ENCODE results near the gene GLYATL1B. TPM values are rescaled to one million over a fixed set of nuclear protein-coding genes. Genes with fewer than 3 reads are reported as not detected.

GLYATL1B gene
- total and polyA plus RNA-seq, 2 of the 4 experiments (the other 2 are of a cell fraction): not detected

DNA sequence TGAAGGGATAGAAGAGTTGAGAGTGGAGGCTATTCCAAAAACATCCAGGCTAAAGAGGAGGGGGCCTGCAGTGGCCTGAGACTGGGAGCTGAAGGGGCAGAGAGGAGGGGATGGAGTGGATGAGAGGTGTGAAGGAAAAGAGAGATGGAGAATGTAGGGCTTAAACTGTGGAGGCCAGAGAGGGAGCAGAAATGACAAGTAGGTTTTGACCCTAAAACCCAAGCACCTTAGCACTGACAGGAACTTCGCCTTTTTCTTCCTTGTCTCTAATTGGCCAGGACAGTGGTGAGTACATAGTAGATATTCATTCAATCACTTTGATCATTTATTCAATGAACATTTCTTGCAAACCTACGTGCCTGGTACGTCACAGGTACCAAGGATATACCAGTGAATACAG is 28.2 kb downstream of the GLYATL1B start:
- no peak overlapping the region for H3K18ac ChIP-seq (ENCODE audit: low read depth, low read length)
- no peak overlapping the region for H3K27ac ChIP-seq (ENCODE audit: insufficient read depth, low read length)
- no peak overlapping the region for H2AK5ac ChIP-seq (ENCODE audit: low read depth, low read length)
- H3K9me3 ChIP-seq (ENCODE audit: control insufficient read depth, insufficient read depth, low read length): peaks cover 12% of the 10 kb centered on the region
- no peak overlapping the region for H3K14ac ChIP-seq (replicated peaks; ENCODE audit: low read depth, low read length)
- dilution Hi-C loops (cut with HindIII; ENCODE audit: low sequenced_read_pairs, unreplicated experiment): no loop called here
- no peak overlapping the region for H2BK5ac ChIP-seq (ENCODE audit: low read depth, low read length, poor library complexity, severe bottlenecking)
- H4K8ac ChIP-seq (ENCODE audit: low read depth in 2 of 2, low read length in 2 of 2): no peak overlapping the region
- no CpG with 5 or more reads among the region's 3 CpGs for WGBS, 2 experiments (ENCODE audit: extremely low coverage in 2 of 2, insufficient read length in 1 of 2)
- in situ Hi-C loops (cut with MboI; ENCODE audit: low sequenced_read_pairs): no loop called here
- H3K4me3 ChIP-seq (ENCODE audit: insufficient read depth, low read depth, low read length): no peak overlapping the region
- H4K5ac ChIP-seq (ENCODE audit: low read depth, low read length): no peak overlapping the region
- DNase-seq (no peak), ATAC-seq (ENCODE audit: low read depth) (no peak)
- no peak overlapping the region for H3K4me2 ChIP-seq (ENCODE audit: low read depth, low read length)
- no peak overlapping the region for H2BK120ac ChIP-seq (ENCODE audit: low read depth, low read length)
- no peak overlapping the region for H4K91ac ChIP-seq (ENCODE audit: insufficient read depth, low read depth, low read length)
- H3K4me1 ChIP-seq (ENCODE audit: control insufficient read depth, insufficient read depth, low read length): no peaks in the 10 kb centered on the region
- no peaks in the 10 kb centered on the region for H3K27me3 ChIP-seq (ENCODE audit: control insufficient read depth, insufficient read depth, low read length)
- no peak overlapping the region for H3K56ac ChIP-seq (ENCODE audit: extremely low read depth, insufficient read depth, low read length)
- ChIA-PET CTCF (no interaction called here), POLR2A (ENCODE audit: unreplicated experiment) (no interaction called here)
- TF ChIP-seq FOS (IDR thresholded peaks at IDR 0.05; ENCODE audit: low read depth, low read length) (no peak), BHLHE40 (IDR thresholded peaks at IDR 0.05; ENCODE audit: low read depth, low read length) (no peak), MAZ (IDR thresholded peaks at IDR 0.05; ENCODE audit: borderline replicate concordance, low read depth, low read length) (no peak), RCOR1 (IDR thresholded peaks at IDR 0.05; ENCODE audit: insufficient replicate concordance, low read length) (no peak), NFE2L2 (IDR thresholded peaks at IDR 0.05; ENCODE audit: low read depth, low read length) (no peak), CEBPB (IDR thresholded peaks at IDR 0.05; ENCODE audit: low read depth, low read length) (no peak)
- intact Hi-C loops (cut with micrococcal nuclease): no loop called here
- no peaks in the 10 kb centered on the region for H3K9me1 ChIP-seq (ENCODE audit: insufficient read depth, low read length)
- H2BK15ac ChIP-seq (ENCODE audit: low read depth, low read length): no peak overlapping the region
- no peak overlapping the region for H2AFZ ChIP-seq (replicated peaks; ENCODE audit: low read length, poor library complexity)
- no TSS peak for BruUV-seq (replicated peaks)
- peaks cover 0 to 2% of the 10 kb centered on the region in 2 experiments; a peak in 2 of 4 replicates for H3K79me1 ChIP-seq (ENCODE audit: low read depth in 1 of 2, low read length in 2 of 2)
- no peak overlapping the region for H3K9ac ChIP-seq (ENCODE audit: low read depth, low read length)
- no peak overlapping the region; the same call in 1 of the 2 replicates for H3K23ac ChIP-seq (ENCODE audit: low read depth, low read length)
- no peak overlapping the region for H2AK9ac ChIP-seq (replicated peaks; ENCODE audit: low read depth, low read length, poor library complexity)
- no peak overlapping the region for H3K4ac ChIP-seq (ENCODE audit: low read depth, low read length)
- no peaks in the 10 kb centered on the region for H4K20me1 ChIP-seq (ENCODE audit: insufficient read depth, low read length)
- H3K36me3 ChIP-seq (ENCODE audit: control insufficient read depth, insufficient read depth, low read length): peaks cover 6% of the 10 kb centered on the region; the same call in 1 of the 2 replicates
- no peak overlapping the region for H2BK20ac ChIP-seq (ENCODE audit: low read depth, low read length)

Data from IMR-90 (cell line).